NCI-H2227 (cell line): Measurements from ENCODE around the gene CARD8.
"Not testable (repeated sequence)": the region's sequence is repeated elsewhere in the genome, so short reads cannot be mapped to it uniquely, and the experiment has no call there.

Source experiments
- DNase-seq: peaks from one replicate; lab custom pipeline; 2025; ENCODE audit not compliant: unreplicated experiment; lab: John Stamatoyannopoulos, UW

CARD8 gene

GRCh38 chr19:48255376-48256303 is at the start of gene CARD8:
CARD8 (minus strand) TSS chr19:48255912; CDS start chr19:48241020, 14,892 bp downstream.
- peak; percentile 78 for DNase-seq

GRCh38 chr19:48303866-48304265 is 48.2 kb upstream of the CARD8 start:
- DNase-seq, result no peak

GRCh38 chr19:48303367-48303766 is 47.7 kb upstream of the CARD8 start:
- no peak for DNase-seq

- no peak for DNase-seq
Observed at GRCh38 chr19:48302600-48302959, 46.9 kb upstream of the CARD8 start.

- no peak for DNase-seq
Observed at GRCh38 chr19:48301886-48302599, 46.3 kb upstream of the CARD8 start.

- no peak for DNase-seq
Observed at GRCh38 chr19:48297975-48298374, 42.3 kb upstream of the CARD8 start.

GRCh38 chr19:48296963-48297734 is 41.4 kb upstream of the CARD8 start:
- no peak for DNase-seq

GRCh38 chr19:48295458-48295857 is 39.7 kb upstream of the CARD8 start:
- no peak for DNase-seq

GRCh38 chr19:48292798-48293197 is 37.1 kb upstream of the CARD8 start:
- no peak for DNase-seq

GRCh38 chr19:48291489-48291815 is 35.7 kb upstream of the CARD8 start:
- not testable (repeated sequence) for DNase-seq

GRCh38 chr19:48290771-48291488 is 35.2 kb upstream of the CARD8 start:
- peak; percentile 78 for DNase-seq

GRCh38 chr19:48290401-48290770 is 34.7 kb upstream of the CARD8 start:
- DNase-seq, result peak; percentile 11

GRCh38 chr19:48287748-48288147 is 32.0 kb upstream of the CARD8 start:
- DNase-seq, result no peak

- no peak for DNase-seq
Observed at GRCh38 chr19:48284896-48285295, 29.2 kb upstream of the CARD8 start.

- no peak for DNase-seq
Observed at GRCh38 chr19:48283908-48284307, 28.2 kb upstream of the CARD8 start.

GRCh38 chr19:48279747-48280146 is 24.0 kb upstream of the CARD8 start:
- DNase-seq, result no peak

GRCh38 chr19:48274938-48275337 is 19.2 kb upstream of the CARD8 start:
- no peak for DNase-seq

GRCh38 chr19:48274173-48274572 is 18.5 kb upstream of the CARD8 start:
- no peak for DNase-seq

- DNase-seq, result peak; percentile 56
Observed at GRCh38 chr19:48271531-48272151, 15.9 kb upstream of the CARD8 start.

GRCh38 chr19:48269617-48270026 is 13.9 kb upstream of the CARD8 start:
- DNase-seq, result not testable (repeated sequence)
